HG03571 (cell line): ENCODE data around the gene SLC7A7.
"Not testable (repeated sequence)": the region's sequence is repeated elsewhere in the genome, so short reads cannot be mapped to it uniquely, and the experiment has no call there.

Source experiments
- ATAC-seq: cut with Tn5 transposase; IDR thresholded peaks from one replicate; pipeline ENCODE4 v1.9.1; 2021; ENCODE audit not compliant: unreplicated experiment

The SLC7A7 gene

GRCh38 chr14:22793976-22794375 lies 21.3 kb downstream of the SLC7A7 start:
- no peak for ATAC-seq

GRCh38 chr14:22793550-22793949 lies 21.7 kb downstream of the SLC7A7 start:
- ATAC-seq = not testable (repeated sequence)

- ATAC-seq = no peak
Measured at GRCh38 chr14:22792158-22792557, 23.1 kb downstream of the SLC7A7 start.

DNA sequence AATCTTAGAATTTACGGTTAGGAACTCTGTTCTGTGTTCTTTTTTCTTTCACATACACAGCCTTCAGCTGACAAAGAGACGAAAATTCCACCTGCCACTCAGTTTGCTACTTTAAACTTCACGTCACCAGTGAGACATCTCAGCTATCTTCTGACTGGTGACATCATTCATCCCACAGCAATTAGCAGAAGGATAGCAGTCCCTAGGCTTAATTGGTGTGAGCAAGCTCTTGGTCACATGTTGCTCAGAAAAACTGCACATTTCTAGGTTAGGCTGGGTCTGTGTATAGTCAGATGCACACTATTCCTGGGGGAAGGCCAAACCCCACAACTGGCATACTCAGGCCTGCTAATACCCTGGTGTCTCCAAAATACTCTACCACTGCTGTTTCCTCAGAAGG lies 23.9 kb downstream of the SLC7A7 start:
- no peak for ATAC-seq

- ATAC-seq = no peak
Measured at GRCh38 chr14:22786685-22787084, 28.6 kb downstream of the SLC7A7 start.

GRCh38 chr14:22781301-22781991 lies 33.8 kb downstream of the SLC7A7 start:
- no peak for ATAC-seq

GRCh38 chr14:22780941-22781300 lies 34.3 kb downstream of the SLC7A7 start:
- ATAC-seq = no peak

DNA sequence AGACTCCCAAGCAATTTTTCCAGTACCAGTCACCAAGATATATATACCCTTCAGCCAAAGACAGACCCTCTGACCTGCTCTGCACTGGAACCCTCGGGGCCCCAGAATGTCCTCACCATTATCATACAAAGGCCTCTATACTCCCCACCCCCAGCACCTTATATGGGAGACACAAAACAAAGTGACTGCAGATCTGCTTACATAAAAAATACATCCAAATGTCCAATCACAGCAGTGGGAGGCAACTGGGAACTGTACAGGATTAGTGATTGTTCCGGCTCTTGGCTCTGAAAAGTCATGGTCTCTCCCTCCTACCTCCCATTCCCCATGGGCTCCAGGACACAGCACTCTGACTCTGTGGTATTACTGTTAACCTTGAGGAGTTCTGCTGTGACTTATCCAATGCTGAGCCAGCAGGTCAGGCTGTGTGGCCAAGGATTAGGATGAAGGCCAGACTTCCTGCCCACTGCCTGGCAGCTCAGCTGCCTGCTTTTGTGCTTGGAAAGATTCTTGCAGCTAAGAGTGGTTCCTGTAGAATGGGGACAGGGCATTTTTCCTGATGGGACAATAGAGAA lies 35.0 kb downstream of the SLC7A7 start:
- ATAC-seq = no peak

DNA sequence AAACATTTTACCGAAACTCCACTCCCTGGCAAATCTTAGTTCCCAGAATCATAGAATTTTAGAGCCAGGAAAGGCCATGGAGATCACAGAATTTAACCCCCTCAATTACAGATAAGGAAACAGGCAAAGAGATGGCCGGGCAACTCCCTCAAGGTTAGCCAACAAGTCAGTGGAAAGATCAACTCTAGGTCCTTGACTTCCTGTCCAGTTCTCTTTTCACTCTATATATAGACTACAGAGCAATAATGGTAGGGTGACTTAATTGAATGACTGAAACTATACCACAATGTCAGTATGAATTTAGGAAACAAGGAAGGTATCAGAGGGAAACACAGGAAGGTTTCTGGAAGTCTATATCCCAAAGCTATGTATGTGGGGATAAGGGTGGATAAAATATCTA lies 37.2 kb downstream of the SLC7A7 start:
- no peak for ATAC-seq

GRCh38 chr14:22776849-22777248 lies 38.4 kb downstream of the SLC7A7 start:
- ATAC-seq = not testable (repeated sequence)

GRCh38 chr14:22776215-22776614 lies 39.0 kb downstream of the SLC7A7 start:
- ATAC-seq = no peak

DNA sequence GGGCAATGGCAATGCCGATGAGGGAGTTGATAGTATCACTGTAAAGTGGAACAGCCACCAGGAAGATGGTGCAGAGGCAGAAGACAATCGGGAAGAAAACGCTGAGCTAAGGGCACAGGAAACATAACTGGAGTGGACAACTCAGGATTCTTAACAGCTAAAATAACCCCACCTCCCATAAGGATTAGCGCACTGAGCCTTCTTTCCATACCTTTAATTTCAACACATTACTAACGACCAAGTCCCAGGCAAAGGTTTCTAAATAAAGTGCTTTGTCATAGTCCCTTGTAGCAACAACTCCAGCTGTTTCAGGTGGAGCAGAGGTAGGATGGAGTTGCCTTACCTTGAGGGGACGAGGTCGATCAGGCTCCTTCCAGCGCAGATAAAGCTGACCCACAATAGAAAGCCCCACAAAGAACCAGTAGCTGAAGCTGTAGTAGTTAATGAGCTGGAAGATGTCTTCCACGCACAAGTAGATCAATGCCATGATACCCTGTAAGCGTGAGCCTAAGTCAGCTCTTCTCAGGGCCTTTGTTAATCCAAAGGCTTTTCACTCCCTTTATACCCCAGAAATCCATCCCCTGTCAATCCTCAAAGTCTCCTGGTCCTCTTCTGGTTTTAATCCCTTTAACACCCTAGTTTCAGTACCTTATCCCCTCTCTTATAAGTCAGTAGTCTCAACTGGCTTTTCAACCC lies 41.1 kb downstream of the SLC7A7 start:
- no peak for ATAC-seq

DNA sequence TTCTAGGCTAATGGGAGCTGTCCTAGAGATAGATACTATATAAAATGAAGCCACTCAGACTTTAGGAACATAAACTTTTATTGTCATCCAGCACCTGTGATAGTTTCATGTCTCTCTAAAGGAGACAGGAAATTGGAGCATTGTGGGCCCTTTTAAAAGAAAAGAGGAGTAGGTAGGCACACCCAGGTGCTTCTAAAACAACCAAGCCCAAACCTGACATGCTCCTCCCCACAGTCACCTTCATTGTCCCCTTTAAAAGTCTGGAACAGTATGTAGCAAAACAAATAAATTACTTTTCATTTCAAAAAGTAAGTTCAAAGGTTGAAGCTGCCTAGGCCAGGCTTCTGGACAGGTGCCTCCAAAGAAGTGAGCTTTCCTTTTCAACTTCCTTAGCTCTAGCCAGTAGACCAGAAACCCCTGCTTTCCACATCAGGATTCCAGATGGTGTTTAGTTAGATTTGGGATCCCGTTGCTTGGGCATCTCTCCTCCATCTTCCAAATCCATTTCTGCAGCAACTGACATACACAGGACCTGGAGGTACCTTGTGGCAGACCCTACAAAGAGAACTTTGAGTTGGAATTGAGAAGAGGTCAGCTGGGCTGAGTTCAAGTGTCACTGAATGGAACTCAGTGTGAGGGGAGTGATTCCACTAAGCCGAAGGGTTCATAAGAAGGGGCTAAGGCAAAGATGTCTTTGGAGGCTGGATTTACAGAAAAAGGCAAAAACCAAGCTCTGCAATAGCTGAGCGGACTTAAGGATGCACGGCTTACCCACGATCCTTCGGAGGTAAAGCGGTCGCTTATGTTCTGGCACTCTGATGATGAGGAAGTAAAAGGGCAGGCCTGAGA lies 41.8 kb downstream of the SLC7A7 start:
- no peak for ATAC-seq

DNA sequence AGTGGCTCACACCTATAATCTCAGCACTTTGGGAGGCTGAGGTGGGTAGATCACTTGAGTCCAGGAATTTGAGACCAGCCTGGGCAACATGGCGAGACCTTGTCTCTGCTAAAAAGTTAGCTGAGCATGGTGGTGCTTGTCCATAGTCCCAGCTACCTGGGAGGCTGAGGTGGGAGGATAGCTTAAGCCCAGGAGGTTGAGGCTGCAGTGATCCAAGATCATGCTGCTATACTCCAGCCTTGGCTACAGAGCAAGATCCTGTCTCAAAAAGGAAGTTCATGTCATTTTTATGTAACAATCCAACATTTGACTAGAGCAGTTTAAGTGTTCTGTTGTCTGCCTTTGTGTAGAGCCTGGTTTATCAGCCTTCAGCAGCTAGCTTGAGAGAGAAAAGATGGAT lies 42.5 kb downstream of the SLC7A7 start:
- ATAC-seq = no peak

DNA sequence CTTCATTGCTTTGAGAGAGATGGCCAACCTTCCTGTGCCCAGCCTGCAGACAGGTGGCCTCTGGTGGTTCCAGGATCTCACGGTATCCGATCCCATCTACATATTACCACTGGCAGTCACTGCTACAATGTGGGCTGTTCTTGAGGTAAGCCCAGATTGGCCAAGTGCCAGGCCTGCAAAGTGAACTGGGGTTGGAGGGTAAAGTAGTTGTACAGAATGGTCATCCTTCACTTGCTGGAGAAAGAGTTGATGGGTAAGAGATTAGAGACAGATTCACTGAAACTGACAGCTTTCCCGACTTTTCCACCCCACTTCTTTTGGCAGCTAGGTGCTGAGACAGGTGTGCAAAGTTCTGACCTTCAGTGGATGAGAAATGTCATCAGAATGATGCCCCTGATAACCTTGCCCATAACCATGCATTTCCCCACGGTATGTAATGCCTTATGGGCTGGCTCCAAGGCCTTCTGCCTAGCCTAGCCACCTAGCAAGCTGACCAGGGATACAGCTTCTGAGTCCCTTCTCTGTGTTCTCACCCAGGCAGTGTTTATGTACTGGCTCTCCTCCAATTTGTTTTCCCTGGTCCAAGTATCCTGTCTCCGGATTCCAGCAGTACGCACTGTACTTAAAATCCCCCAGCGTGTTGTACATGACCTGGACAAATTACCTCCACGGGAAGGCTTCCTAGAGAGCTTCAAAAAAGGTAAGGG lies 44.6 kb downstream of the SLC7A7 start:
- no peak for ATAC-seq

GRCh38 chr14:22769369-22769768 lies 45.9 kb downstream of the SLC7A7 start:
- no peak for ATAC-seq

GRCh38 chr14:22768947-22769346 lies 46.3 kb downstream of the SLC7A7 start:
- no peak for ATAC-seq

- ATAC-seq = no peak
Measured at GRCh38 chr14:22767323-22767589, 48.0 kb downstream of the SLC7A7 start.

- peak; percentile 82 for ATAC-seq
Measured at GRCh38 chr14:22766457-22767322, 48.5 kb downstream of the SLC7A7 start, which contains the start of gene OXA1L. TSS of gene OXA1L (plus strand) at chr14:22766688. CDS start at chr14:22766702, 14 bp downstream.

DNA sequence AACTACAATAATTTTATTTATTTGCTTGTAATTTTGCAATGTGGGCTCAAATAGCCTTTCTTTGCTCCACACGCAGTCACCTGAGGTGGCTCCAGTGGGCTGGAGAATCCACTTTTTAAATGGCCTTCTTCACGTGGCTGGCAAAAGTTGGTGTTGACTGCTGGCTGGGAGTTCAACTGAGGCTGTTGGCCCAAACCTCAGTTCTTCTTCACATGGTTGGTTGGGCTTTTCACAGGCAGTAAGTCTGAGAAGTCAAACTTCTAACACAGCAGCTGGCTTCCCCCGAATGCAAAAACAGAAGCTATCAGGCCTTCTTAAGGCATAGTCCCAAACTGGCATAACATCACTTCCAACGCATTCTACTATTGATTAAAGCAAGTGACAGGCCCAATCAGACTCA lies 50.9 kb downstream of the SLC7A7 start:
- no peak for ATAC-seq
